GM18517 (cell line): Measurements from ENCODE around the gene NFE2.
"Not testable (repeated sequence)": the region's sequence is repeated elsewhere in the genome, so short reads cannot be mapped to it uniquely, and the experiment has no call there.

Experiments
- ATAC-seq: cut with Tn5 transposase; IDR thresholded peaks from one replicate; pipeline ENCODE4 v1.9.1; 2021; ENCODE audit warnings: mild to moderate bottlenecking, moderate library complexity; ENCODE audit not compliant: unreplicated experiment

The NFE2 gene

DNA sequence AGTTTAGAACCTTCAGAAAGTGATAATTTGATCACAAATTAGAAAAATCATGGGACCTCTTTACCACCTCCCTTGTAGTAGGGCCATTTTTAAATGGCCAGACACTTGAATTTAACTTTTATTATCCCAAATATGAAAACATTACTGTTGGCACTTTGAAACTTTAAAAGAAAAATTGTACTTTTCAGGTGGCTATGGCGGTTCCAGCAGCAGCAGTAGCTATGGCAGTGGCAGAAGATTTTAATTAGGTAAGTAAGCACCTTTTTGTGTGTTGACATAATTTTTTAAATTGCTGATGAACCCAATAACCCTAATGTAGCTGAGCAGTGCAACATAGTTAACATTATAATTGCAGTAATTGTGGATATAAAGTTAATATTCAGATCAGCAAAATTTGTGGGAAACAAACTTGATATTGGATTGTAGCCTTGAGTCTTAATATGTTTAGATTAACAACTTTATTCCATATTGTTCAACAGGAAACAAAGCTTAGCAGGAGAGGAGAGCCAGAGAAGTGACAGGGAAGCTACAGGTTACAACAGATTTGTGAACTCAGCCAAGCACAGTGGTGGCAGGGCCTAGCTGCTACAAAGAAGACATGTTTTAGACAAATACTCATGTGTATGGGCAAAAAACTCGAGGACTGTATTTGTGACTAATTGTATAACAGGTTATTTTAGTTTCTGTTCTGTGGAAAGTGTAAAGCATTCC lies 16.6 kb downstream of the NFE2 start:
- ATAC-seq = not testable (repeated sequence)

GRCh38 chr12:54282949-54283593 lies 17.7 kb downstream of the NFE2 start:
- no peak for ATAC-seq

DNA sequence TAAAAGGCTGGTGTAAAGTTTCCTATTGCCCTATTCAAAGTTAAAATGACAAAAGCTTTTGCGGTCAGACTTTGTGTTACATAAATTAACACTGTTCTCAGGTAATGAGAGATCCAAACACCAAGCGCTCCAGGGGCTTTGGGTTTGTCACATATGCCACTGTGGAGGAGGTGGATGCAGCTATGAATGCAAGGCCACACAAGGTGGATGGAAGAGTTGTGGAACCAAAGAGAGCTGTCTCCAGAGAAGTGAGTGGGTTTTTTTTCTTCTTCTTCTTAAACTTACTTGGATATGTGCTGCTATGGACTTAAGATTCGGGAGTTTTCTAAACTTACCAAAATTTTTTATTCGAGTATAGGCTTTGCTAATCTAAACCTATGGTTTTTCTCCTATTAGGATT lies 19.1 kb downstream of the NFE2 start:
- not testable (repeated sequence) for ATAC-seq

- ATAC-seq = not testable (repeated sequence)
Observed at GRCh38 chr12:54281261-54281638, 19.6 kb downstream of the NFE2 start.

GRCh38 chr12:54280468-54281260 lies 20.2 kb downstream of the NFE2 start, which contains the start of gene HNRNPA1:
TSS of gene HNRNPA1 (plus strand) at chr12:54280726. CDS start at chr12:54280808, 82 bp downstream.
- peak; percentile 80 for ATAC-seq

- ATAC-seq = peak; percentile 83
Observed at GRCh38 chr12:54279632-54280467, 21.0 kb downstream of the NFE2 start, which contains the start of gene CBX5. TSS of gene CBX5 (minus strand) at chr12:54280122. CDS start at chr12:54257650, 22,472 bp downstream.

DNA sequence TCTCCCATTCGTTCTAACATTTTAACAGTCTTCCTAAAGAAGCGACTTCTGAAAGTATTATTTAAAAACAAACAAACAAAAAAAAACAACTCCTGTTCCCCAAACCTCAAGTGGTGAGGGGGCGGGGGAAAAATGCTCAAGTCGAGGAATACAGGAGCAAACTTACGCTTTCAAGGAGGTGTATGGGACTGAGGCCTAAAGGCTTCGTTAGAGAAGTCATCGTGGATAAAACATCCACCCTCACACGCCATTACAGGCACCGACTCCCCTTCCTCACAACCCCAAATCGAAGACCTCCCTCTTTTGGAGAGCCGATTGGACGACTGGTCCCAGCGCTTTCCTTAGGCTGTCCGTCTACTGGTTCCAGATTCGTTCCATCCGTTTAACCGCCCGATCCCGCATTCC lies 21.6 kb downstream of the NFE2 start:
- no peak for ATAC-seq

GRCh38 chr12:54277823-54278276 lies 23.0 kb downstream of the NFE2 start:
- ATAC-seq = no peak

- ATAC-seq = no peak
Observed at GRCh38 chr12:54276368-54276767, 24.4 kb downstream of the NFE2 start.

- no peak for ATAC-seq
Observed at GRCh38 chr12:54273981-54274380, 26.8 kb downstream of the NFE2 start.

DNA sequence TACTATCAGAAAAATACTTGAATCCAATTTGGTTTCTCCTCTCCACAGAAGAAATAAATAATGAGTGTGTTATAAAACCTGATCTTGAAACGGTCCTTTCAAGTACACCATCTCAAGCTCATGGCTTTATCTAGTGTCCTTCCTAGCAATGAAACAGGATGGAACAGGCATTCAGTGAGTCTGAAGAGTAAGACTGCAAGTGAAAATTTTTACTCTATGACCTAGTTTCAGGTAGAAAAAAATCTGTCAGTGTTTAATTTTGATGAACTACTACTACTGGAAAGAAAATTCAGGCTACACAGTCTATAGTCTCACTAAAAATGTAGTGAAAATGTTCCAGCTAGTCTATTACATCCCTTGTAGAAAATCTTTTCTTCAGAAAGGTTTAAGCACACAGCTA lies 28.6 kb downstream of the NFE2 start:
- ATAC-seq = no peak

DNA sequence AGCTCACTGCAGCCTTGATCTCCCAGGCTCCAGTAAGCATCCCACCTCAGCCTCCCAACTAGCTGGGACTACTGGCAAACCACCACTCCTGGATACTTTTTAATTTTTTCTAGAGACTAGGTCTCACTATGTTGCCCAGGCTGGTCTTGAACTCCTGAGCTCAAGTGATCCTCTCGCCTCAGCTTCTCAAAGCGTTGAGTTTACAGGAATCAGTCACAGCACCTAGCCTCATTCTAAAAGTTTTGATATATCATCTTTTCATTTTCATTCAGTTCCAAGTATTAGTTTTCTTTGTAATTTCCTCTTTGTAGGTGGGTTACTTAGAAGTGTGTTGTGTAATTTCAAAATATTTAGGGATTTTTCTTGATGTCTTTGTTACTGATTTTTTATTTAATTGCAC lies 30.5 kb downstream of the NFE2 start:
- ATAC-seq = no peak

DNA sequence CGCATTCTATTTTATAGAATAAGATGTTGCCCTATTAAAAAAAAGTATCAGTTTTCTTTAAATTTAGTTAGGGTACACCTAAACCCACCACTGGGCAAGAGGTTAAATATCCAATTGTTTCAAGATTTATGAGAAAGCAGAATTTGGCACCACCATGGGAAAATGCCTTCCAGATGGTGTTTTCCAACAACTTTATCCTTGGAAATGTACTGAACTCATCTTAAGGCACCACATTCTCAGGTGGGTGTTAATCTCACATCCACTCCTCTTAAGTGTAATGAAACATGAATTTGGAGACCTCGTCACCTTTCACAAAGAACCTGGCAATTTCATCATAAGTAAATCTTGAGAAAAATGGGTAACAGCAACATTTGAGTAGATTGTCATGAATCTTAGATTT lies 34.0 kb downstream of the NFE2 start:
- no peak for ATAC-seq

DNA sequence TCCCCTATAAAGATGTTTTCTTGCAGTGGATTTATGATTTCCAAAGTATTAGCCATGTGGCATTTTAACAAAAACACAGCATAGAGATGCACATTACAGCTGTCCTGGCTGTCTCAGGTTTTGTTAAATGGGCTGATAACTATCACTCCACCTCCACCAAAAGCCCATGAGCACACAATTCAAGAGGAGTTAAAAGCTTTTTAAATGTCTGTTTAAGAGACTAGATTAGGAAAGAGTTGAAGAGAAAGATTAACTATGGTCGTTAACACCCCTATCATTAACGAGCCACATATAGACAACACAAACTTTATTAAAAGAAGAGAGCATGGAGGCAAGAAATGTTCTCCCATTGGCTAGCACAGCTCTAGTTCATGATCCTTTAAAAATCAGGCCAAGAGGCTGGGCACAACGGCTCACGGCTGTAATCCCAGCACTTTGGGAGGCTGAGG lies 35.4 kb downstream of the NFE2 start:
- ATAC-seq = no peak

DNA sequence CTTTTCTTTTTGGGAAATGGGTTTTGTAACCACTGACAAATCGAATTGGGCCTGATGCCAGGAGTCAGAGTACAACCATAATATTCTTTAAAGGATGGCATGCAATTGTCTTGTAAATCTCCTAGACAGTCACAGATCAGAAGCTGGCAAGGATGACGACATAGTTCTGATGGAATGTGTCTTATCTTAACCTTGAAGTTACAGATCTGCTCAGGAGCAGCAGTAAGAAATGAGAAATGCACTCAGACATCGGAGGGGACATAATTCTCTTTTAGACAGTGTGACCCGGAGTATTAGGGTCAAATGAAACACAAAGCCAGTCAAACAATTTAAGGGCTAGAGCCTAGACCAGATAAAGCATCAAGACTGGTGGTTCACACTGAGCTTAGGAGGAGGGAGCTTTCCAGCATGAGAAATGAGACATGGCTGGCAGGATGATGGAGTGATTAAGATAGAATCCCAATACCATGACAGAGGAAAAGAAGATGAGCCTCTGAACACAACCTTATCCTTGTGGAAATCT lies 38.4 kb downstream of the NFE2 start:
- no peak for ATAC-seq

GRCh38 chr12:54261815-54262402 lies 38.9 kb downstream of the NFE2 start:
- ATAC-seq = no peak

DNA sequence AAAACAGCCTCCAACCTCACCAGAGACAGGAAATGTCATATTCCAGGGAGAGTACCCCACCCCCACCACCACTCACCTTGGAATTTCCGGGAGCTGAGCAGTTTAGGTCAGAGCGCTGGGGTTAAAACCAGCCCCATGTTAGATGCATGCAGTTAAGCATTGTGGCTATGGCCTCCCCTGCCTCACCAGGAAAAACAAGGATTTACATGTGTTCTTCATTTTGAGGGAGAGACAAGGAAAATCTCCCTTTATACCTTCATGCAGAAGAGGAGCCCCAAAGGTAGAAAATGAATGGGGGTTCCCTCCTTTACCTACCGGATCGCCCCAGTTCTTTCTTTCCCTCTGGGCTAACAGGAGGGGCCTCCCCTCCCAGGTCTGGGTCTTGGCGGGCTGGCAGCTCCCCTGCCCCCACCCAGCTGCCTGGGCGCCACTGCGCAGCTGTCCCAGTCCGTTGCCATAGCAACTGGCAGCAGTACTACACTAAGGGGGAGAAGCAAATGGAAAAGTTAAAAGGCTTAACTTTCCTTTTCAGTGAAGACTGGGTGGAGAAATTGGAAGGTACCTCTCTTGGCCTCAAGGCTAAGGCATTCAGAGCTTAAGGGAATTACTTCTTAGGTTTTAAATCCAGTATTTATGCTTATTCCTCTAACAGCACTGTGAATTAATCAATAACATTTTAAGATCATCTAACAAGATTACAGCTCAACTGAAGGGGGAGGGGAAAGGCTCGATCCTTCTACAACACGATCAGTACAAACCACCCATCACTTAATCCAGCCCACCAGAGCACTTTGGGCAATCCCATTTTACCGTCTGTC lies 41.4 kb downstream of the NFE2 start:
- peak; percentile 60 for ATAC-seq

GRCh38 chr12:54258201-54258681 lies 42.6 kb downstream of the NFE2 start:
- ATAC-seq = no peak

- ATAC-seq = no peak
Observed at GRCh38 chr12:54257332-54257731, 43.5 kb downstream of the NFE2 start.
